H9 (cell line): Measurements from ENCODE around the gene SRPK2. TPM values are rescaled to one million over a fixed set of nuclear protein-coding genes. Genes with fewer than 3 reads are reported as not detected.

Experiments
- DNase-seq: peaks from one replicate; pipeline ENCODE4 v3.0.0-alpha.2; 2017
- H2AFZ ChIP-seq: one replicate; pipeline ENCODE4 v1.6.1; 2013; ENCODE audit warnings: mild to moderate bottlenecking, low read length, control low read depth, moderate library complexity
- H2AK5ac ChIP-seq: 2 replicates; pipeline ENCODE4 v1.6.1; 2013; ENCODE audit warnings: low read length, control low read depth, mixed read lengths; ENCODE audit not compliant: insufficient read length
- H2BK120ac ChIP-seq: one replicate; pipeline ENCODE4 v1.6.1; 2013; ENCODE audit warnings: low read depth, mild to moderate bottlenecking, low read length, control low read depth, inconsistent platforms; ENCODE audit not compliant: poor library complexity, severe bottlenecking
- H2BK12ac ChIP-seq: 2 replicates; pipeline ENCODE4 v1.6.1; 2013; ENCODE audit warnings: low read length, control low read depth, mixed read lengths, low read depth; ENCODE audit not compliant: insufficient read length
- H2BK15ac ChIP-seq: 2 replicates; pipeline ENCODE4 v1.6.1; 2013; ENCODE audit warnings: low read depth, low read length, control low read depth
- H2BK20ac ChIP-seq: one replicate; pipeline ENCODE4 v1.6.1; 2013; ENCODE audit warnings: low read depth, mild to moderate bottlenecking, low read length, control low read depth, inconsistent platforms; ENCODE audit not compliant: poor library complexity, severe bottlenecking
- H2BK5ac ChIP-seq: 2 replicates; pipeline ENCODE4 v1.6.1; 2013; ENCODE audit warnings: low read length, control low read depth, mixed read lengths; ENCODE audit not compliant: insufficient read length
- H3K14ac ChIP-seq: 2 replicates; pipeline ENCODE4 v1.6.1; 2013; ENCODE audit warnings: low read length, control low read depth; ENCODE audit not compliant: insufficient read depth
- H3K18ac ChIP-seq: 2 replicates; pipeline ENCODE4 v1.6.1; 2013; ENCODE audit warnings: low read depth, mild to moderate bottlenecking, mixed read lengths, low read length, control low read depth; ENCODE audit not compliant: insufficient read length
- H3K23ac ChIP-seq: 2 replicates; pipeline ENCODE4 v1.6.1; 2013; ENCODE audit warnings: low read length, control low read depth, mixed read lengths, low read depth; ENCODE audit not compliant: insufficient read length
- H3K23me2 ChIP-seq: 2 replicates; pipeline ENCODE4 v1.6.1; 2013; ENCODE audit warnings: low read depth, mild to moderate bottlenecking, mixed read lengths, low read length, control low read depth; ENCODE audit not compliant: insufficient read length, poor library complexity, severe bottlenecking
- H3K27ac ChIP-seq: 2 replicates; pipeline ENCODE4 v1.5.1; 2013; ENCODE audit warnings: low read length, control low read depth, mixed read lengths, low read depth; ENCODE audit not compliant: insufficient read length
- H3K27me3 ChIP-seq: 2 replicates; pipeline ENCODE4 v1.6.1; 2013; ENCODE audit warnings: low read length, control low read depth, inconsistent platforms; ENCODE audit not compliant: insufficient read depth
- H3K4ac ChIP-seq: 2 replicates; pipeline ENCODE4 v1.6.1; 2013; ENCODE audit warnings: low read depth, mild to moderate bottlenecking, control low read depth, inconsistent platforms, low read length, moderate library complexity
- H3K4me1 ChIP-seq: 2 replicates; pipeline ENCODE4 v1.6.1; 2013; ENCODE audit warnings: low read length, control low read depth, inconsistent platforms; ENCODE audit not compliant: insufficient read depth
- H3K4me2 ChIP-seq: 2 replicates; pipeline ENCODE4 v1.6.1; 2013; ENCODE audit warnings: low read length, control low read depth, mixed read lengths; ENCODE audit not compliant: insufficient read length, insufficient read depth
- H3K56ac ChIP-seq: 2 replicates; pipeline ENCODE4 v1.6.1; 2013; ENCODE audit warnings: low read depth, mild to moderate bottlenecking, mixed read lengths, low read length, control low read depth; ENCODE audit not compliant: insufficient read length
- H3K79me1 ChIP-seq: 2 replicates; pipeline ENCODE4 v1.6.1; 2013; ENCODE audit warnings: low read depth, mild to moderate bottlenecking, moderate library complexity, low read length, control low read depth, inconsistent platforms; ENCODE audit not compliant: insufficient read depth, poor library complexity, severe bottlenecking
- H3K79me2 ChIP-seq: 2 replicates; pipeline ENCODE4 v1.6.1; 2013; ENCODE audit warnings: low read length, control low read depth, inconsistent platforms; ENCODE audit not compliant: insufficient read depth
- H3K9ac ChIP-seq: 2 replicates; pipeline ENCODE4 v1.6.1; 2013; ENCODE audit warnings: low read length, control low read depth, mixed read lengths; ENCODE audit not compliant: insufficient read length; ENCODE audit errors: extremely low read depth
- H3K9me3 ChIP-seq: one replicate; pipeline ENCODE4 v1.6.1; 2013; ENCODE audit warnings: low read depth, low read length, inconsistent platforms; ENCODE audit not compliant: control insufficient read depth
- H3T11ph ChIP-seq: one replicate; pipeline ENCODE4 v1.6.1; 2013; ENCODE audit warnings: mild to moderate bottlenecking, low read length, control low read depth, inconsistent platforms
- H4K20me1 ChIP-seq: one replicate; pipeline ENCODE4 v1.6.1; 2013; ENCODE audit not compliant: control insufficient read depth, insufficient read length, insufficient read depth
- H4K5ac ChIP-seq: 2 replicates; pipeline ENCODE4 v1.6.1; 2013; ENCODE audit warnings: low read depth, mild to moderate bottlenecking, mixed read lengths, low read length, control low read depth; ENCODE audit not compliant: insufficient read length
- H4K8ac ChIP-seq: replicated peaks from 2 replicates; pipeline ENCODE4 v1.6.1; 2013; ENCODE audit warnings: low read length, control low read depth, mixed read lengths, low read depth; ENCODE audit not compliant: insufficient read length
- H4K91ac ChIP-seq: 2 replicates; pipeline ENCODE4 v1.6.1; 2013; ENCODE audit warnings: low read depth, mild to moderate bottlenecking, moderate library complexity, mixed read lengths, low read length, control low read depth; ENCODE audit not compliant: insufficient read length
- H3K27ac Mint-ChIP-seq, 3 experiments: 2 replicates in 2 of 3; 3 replicates in 1 of 3; pipeline ENCODE4 v1.8.0; 2020 to 2021; ENCODE audit warnings: mixed read lengths in 3 of 3, mild to moderate bottlenecking in 1 of 3, moderate library complexity in 1 of 3
- H3K27me3 Mint-ChIP-seq: 2 replicates; pipeline ENCODE4 v1.8.0; 2021; ENCODE audit warnings: low read depth, mild to moderate bottlenecking, moderate library complexity, mixed read lengths
- H3K36me3 Mint-ChIP-seq, 3 experiments: 2 replicates in 2 of 3; 3 replicates in 1 of 3; pipeline ENCODE4 v1.8.0; 2020 to 2021; ENCODE audit warnings: low read depth in 3 of 3, mixed read lengths in 3 of 3; ENCODE audit not compliant: insufficient read depth in 1 of 3
- H3K4me1 Mint-ChIP-seq, 2 experiments: 2 replicates each; pipeline ENCODE4 v1.8.0; 2020; ENCODE audit warnings: mixed read lengths in 2 of 2
- H3K4me3 Mint-ChIP-seq, 2 experiments: 2 replicates in 1 of 2; 3 replicates in 1 of 2; pipeline ENCODE4 v1.8.0; 2020 to 2021; ENCODE audit warnings: mild to moderate bottlenecking in 2 of 2, mixed read lengths in 2 of 2, moderate library complexity in 1 of 2
- H3K9me3 Mint-ChIP-seq, 2 experiments: 2 replicates in 1 of 2; 3 replicates in 1 of 2; pipeline ENCODE4 v1.8.0; 2020; ENCODE audit warnings: mild to moderate bottlenecking in 2 of 2, mixed read lengths in 2 of 2, moderate library complexity in 1 of 2
- WGBS: extraction: QIAGEN DNeasy Blood & Tissue Kit; methylation state at CpG from one replicate; pipeline ENCODE4 v1.1.7; 2013; ENCODE audit warnings: missing lambda C conversion rate, low lambda C conversion rate, mixed read lengths; ENCODE audit not compliant: insufficient read length; ENCODE audit errors: extremely low coverage; 5-methylcytosine and 5-hydroxymethylcytosine counted together
- total RNA-seq: library from RNA; stranded (reverse); gene quantifications from 2 replicates; pipeline ENCODE4 v1.2.1, GENCODE V29; 2021
- TF ChIP-seq, protein P1 (sequence below): fragments of 200-600 bp; sonication (generic); conservative IDR thresholded peaks from 3 replicates; pipeline ENCODE4 v1.8.0; 2021; ENCODE audit warnings: antibody characterized with exemption, mild to moderate bottlenecking

The SRPK2 gene
- total RNA-seq, 1 experiment from 2014 or later, result 41.1 TPM

GRCh38 chr7:105088456-105088855 is 300.3 kb downstream of the SRPK2 start:
- no peak overlapping the region for H3K9ac ChIP-seq
- Mint-ChIP-seq H3K9me3 (no peaks in the 10 kb centered on the region), H3K27ac (no peak overlapping the region), H3K4me1 (no peaks in the 10 kb centered on the region), H3K4me3 (no peak overlapping the region), H3K27me3 (no peaks in the 10 kb centered on the region), H3K36me3 (peaks cover 26 to 58% (median 46%) of the 10 kb centered on the region in 3 experiments; a peak in 6 of 7 replicates)
- no peak overlapping the region for H3K23ac ChIP-seq
- H3K79me1 ChIP-seq, result no peaks in the 10 kb centered on the region
- no peak overlapping the region for H2BK20ac ChIP-seq
- H3K4ac ChIP-seq, result no peak overlapping the region
- no peak overlapping the region for H2BK5ac ChIP-seq
- H3K56ac ChIP-seq, result no peak overlapping the region
- H3K9me3 ChIP-seq, result no peaks in the 10 kb centered on the region
- H3K27ac ChIP-seq, result no peak overlapping the region
- DNase-seq, result no peak
- WGBS, result no CpG with 5 or more reads among the region's 2 CpGs
- H2AK5ac ChIP-seq, result no peak overlapping the region
- no peaks in the 10 kb centered on the region for H3K27me3 ChIP-seq
- no peak overlapping the region for H2BK12ac ChIP-seq
- H3T11ph ChIP-seq, result no peak overlapping the region
- no peak overlapping the region for H3K4me2 ChIP-seq
- H3K4me1 ChIP-seq, result no peaks in the 10 kb centered on the region
- H2BK120ac ChIP-seq, result no peak overlapping the region
- H3K79me2 ChIP-seq, result no peaks in the 10 kb centered on the region
- no peak overlapping the region for H2BK15ac ChIP-seq
- no peaks in the 10 kb centered on the region for H3K23me2 ChIP-seq
- no peaks in the 10 kb centered on the region for H4K20me1 ChIP-seq
- H3K14ac ChIP-seq, result no peak overlapping the region
- no peak overlapping the region for H2AFZ ChIP-seq
- H4K8ac ChIP-seq, result no peak overlapping the region
- TF ChIP-seq, protein P1, sequence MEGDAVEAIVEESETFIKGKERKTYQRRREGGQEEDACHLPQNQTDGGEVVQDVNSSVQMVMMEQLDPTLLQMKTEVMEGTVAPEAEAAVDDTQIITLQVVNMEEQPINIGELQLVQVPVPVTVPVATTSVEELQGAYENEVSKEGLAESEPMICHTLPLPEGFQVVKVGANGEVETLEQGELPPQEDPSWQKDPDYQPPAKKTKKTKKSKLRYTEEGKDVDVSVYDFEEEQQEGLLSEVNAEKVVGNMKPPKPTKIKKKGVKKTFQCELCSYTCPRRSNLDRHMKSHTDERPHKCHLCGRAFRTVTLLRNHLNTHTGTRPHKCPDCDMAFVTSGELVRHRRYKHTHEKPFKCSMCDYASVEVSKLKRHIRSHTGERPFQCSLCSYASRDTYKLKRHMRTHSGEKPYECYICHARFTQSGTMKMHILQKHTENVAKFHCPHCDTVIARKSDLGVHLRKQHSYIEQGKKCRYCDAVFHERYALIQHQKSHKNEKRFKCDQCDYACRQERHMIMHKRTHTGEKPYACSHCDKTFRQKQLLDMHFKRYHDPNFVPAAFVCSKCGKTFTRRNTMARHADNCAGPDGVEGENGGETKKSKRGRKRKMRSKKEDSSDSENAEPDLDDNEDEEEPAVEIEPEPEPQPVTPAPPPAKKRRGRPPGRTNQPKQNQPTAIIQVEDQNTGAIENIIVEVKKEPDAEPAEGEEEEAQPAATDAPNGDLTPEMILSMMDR, result no peak
- no peak overlapping the region for H4K5ac ChIP-seq
- H3K18ac ChIP-seq, result no peak overlapping the region
- H4K91ac ChIP-seq, result no peak overlapping the region
